Superior temporal gyrus (tissue), 1 donor: ENCODE data around the gene NAV3.
A peak's percentile ranks its signal among the peaks of the same experiment; 100 is the strongest.

ENCODE experiments used
- DNase-seq: peaks from one replicate; pipeline ENCODE4 v3.0.0-alpha.2; 2016; ENCODE audit errors: extremely low spot score

The NAV3 gene

GRCh38 chr12:77992760-77993159 lies 162.1 kb downstream of the NAV3 start:
- DNase-seq = no peak

GRCh38 chr12:77993658-77994057 lies 163.0 kb downstream of the NAV3 start:
- peak; percentile 64 for DNase-seq

GRCh38 chr12:77995436-77996167 lies 164.9 kb downstream of the NAV3 start:
- DNase-seq = peak; percentile 39

- peak; percentile 32 for DNase-seq
Measured at GRCh38 chr12:77996670-77997069, 166.0 kb downstream of the NAV3 start.

- peak; percentile 54 for DNase-seq
Measured at GRCh38 chr12:77998236-77998786, 167.6 kb downstream of the NAV3 start.

- peak; percentile 62 for DNase-seq
Measured at GRCh38 chr12:77999074-77999715, 168.5 kb downstream of the NAV3 start.

GRCh38 chr12:78002878-78003277 lies 172.2 kb downstream of the NAV3 start:
- DNase-seq = peak; percentile 71

- no peak for DNase-seq
Measured at GRCh38 chr12:78004249-78005093, 173.8 kb downstream of the NAV3 start.

- no peak for DNase-seq
Measured at GRCh38 chr12:78005094-78005492, 174.4 kb downstream of the NAV3 start.

GRCh38 chr12:78007173-78007572 lies 176.5 kb downstream of the NAV3 start:
- no peak for DNase-seq

GRCh38 chr12:78009031-78009430 lies 178.3 kb downstream of the NAV3 start:
- no peak for DNase-seq

- no peak for DNase-seq
Measured at GRCh38 chr12:78018171-78018910, 187.6 kb downstream of the NAV3 start.

GRCh38 chr12:78018939-78019338 lies 188.2 kb downstream of the NAV3 start:
- no peak for DNase-seq

GRCh38 chr12:78028426-78028825 lies 197.7 kb downstream of the NAV3 start:
- DNase-seq = no peak

GRCh38 chr12:78034025-78034424 lies 203.3 kb downstream of the NAV3 start:
- no peak for DNase-seq

GRCh38 chr12:78035901-78036606 lies 205.4 kb downstream of the NAV3 start:
- DNase-seq = peak; percentile 64

- DNase-seq = no peak
Measured at GRCh38 chr12:78036874-78037273, 206.2 kb downstream of the NAV3 start.

- DNase-seq = no peak
Measured at GRCh38 chr12:78037707-78038106, 207.0 kb downstream of the NAV3 start.

- peak; percentile 42 for DNase-seq
Measured at GRCh38 chr12:78038541-78038940, 207.8 kb downstream of the NAV3 start.

- no peak for DNase-seq
Measured at GRCh38 chr12:78038986-78039385, 208.3 kb downstream of the NAV3 start.

GRCh38 chr12:78040111-78040510 lies 209.4 kb downstream of the NAV3 start:
- DNase-seq = no peak
